Measurements from ENCODE around the gene ARHGEF12. TPM values are rescaled to one million over a fixed set of nuclear protein-coding genes. Genes with fewer than 3 reads are reported as not detected.

The ARHGEF12 gene
- 10 to 100 TPM; 52.9 to 77.3 (median 61.4) TPM for total RNA-seq

GRCh38 chr11:120335908-120336640, at the start of gene ARHGEF12:
TSS of gene ARHGEF12 (plus strand) at chr11:120336413. CDS start at chr11:120337244, 831 bp downstream.
- intact Hi-C loops (cut with DNase I; ENCODE audit: low total_unique reads) (loop anchor here (1.0 to 2.0 kb wide), 3 partner anchors 57 to 96 kb away; no protein-coding TSS in a partner anchor), in situ Hi-C loops (cut with MboI; ENCODE audit: low sequenced_read_pairs in 4 of 4) (loop anchor here in 2 of 4 donors (25.0 kb wide), 1 partner anchor 101 kb away; no protein-coding TSS in a partner anchor)
- Histone ChIP-seq H3K4me3 (peak within 1 kb of the TSS; percentile 81 to 96 (median 90)), H3K27ac (peak within 1 kb of the TSS; percentile 97 to 99 (median 98)), H3K36me3 (no peaks in the 10 kb centered on the region), H3K27me3 (no peaks in the 10 kb centered on the region), H3K4me1 (peaks cover 32 to 42% of the 10 kb centered on the region in 2 donors), H3K9me3 (no peaks in the 10 kb centered on the region)
- DNase-seq, result peak; percentile 94 to 95
- peak; percentile 71 to 73 for ATAC-seq
- peak in 2 of 5 experiments; percentile 8 to 40 for TF ChIP-seq CTCF (IDR thresholded peaks at IDR 0.05 in 4 of 5, conservative IDR thresholded peaks at IDR 0.05 in 1 of 5)
- peak; percentile 95 to 97 for TF ChIP-seq POLR2A (IDR thresholded peaks at IDR 0.05)

- in situ Hi-C loops (cut with MboI; ENCODE audit: low sequenced_read_pairs in 4 of 4) (loop anchor here in 1 of 4 donors (25.0 kb wide), 1 partner anchor 626 kb away; no protein-coding TSS in a partner anchor), intact Hi-C loops (cut with DNase I; ENCODE audit: low total_unique reads) (no loop called here)
- Histone ChIP-seq H3K9me3 (no peaks in the 10 kb centered on the region), H3K27me3 (peaks cover 0 to 5% (median 5%) of the 10 kb centered on the region in 3 donors), H3K27ac (no peak overlapping the region), H3K4me1 (no peaks in the 10 kb centered on the region), H3K4me3 (no peak overlapping the region), H3K36me3 (no peaks in the 10 kb centered on the region)
- no peak for TF ChIP-seq POLR2A (IDR thresholded peaks at IDR 0.05)
- no peak for TF ChIP-seq CTCF (IDR thresholded peaks at IDR 0.05 in 4 of 5, conservative IDR thresholded peaks at IDR 0.05 in 1 of 5)
- no peak for DNase-seq
- no peak for ATAC-seq
Measured at GRCh38 chr11:120288021-120288420, 48.2 kb upstream of the ARHGEF12 start.

- Histone ChIP-seq H3K27me3 (peaks cover 0 to 16% (median 11%) of the 10 kb centered on the region in 3 donors), H3K9me3 (no peaks in the 10 kb centered on the region), H3K27ac (no peak overlapping the region), H3K4me3 (no peak overlapping the region), H3K36me3 (no peaks in the 10 kb centered on the region), H3K4me1 (no peaks in the 10 kb centered on the region)
- intact Hi-C loops (cut with DNase I; ENCODE audit: low total_unique reads) (no loop called here), in situ Hi-C loops (cut with MboI; ENCODE audit: low sequenced_read_pairs in 4 of 4) (loop anchor here in 1 of 4 donors (25.0 kb wide), 1 partner anchor 627 kb away; no protein-coding TSS in a partner anchor)
- ATAC-seq, result no peak
- DNase-seq, result no peak
- TF ChIP-seq CTCF (IDR thresholded peaks at IDR 0.05 in 4 of 5, conservative IDR thresholded peaks at IDR 0.05 in 1 of 5) (no peak), POLR2A (IDR thresholded peaks at IDR 0.05) (no peak)
Measured at GRCh38 chr11:120289426-120289825, 46.8 kb upstream of the ARHGEF12 start.

- in situ Hi-C loops (cut with MboI; ENCODE audit: low sequenced_read_pairs in 4 of 4), result loop anchor here in 2 of 4 donors (10.0 to 25.0 kb wide), 2 partner anchors 56 to 629 kb away; no protein-coding TSS in a partner anchor
- DNase-seq (no peak), ATAC-seq (no peak)
- TF ChIP-seq POLR2A (IDR thresholded peaks at IDR 0.05), result no peak
- TF ChIP-seq CTCF (IDR thresholded peaks at IDR 0.05 in 4 of 5, conservative IDR thresholded peaks at IDR 0.05 in 1 of 5), result no peak
- Histone ChIP-seq H3K9me3 (no peaks in the 10 kb centered on the region), H3K36me3 (no peaks in the 10 kb centered on the region), H3K27ac (no peak overlapping the region), H3K27me3 (peaks cover 6 to 17% (median 13%) of the 10 kb centered on the region in 3 donors), H3K4me3 (no peak overlapping the region), H3K4me1 (no peaks in the 10 kb centered on the region)
- intact Hi-C loops (cut with DNase I; ENCODE audit: low total_unique reads), result no loop called here
Measured at GRCh38 chr11:120290956-120291355, 45.3 kb upstream of the ARHGEF12 start.
